ENCODE results near the gene IL22RA2.

The IL22RA2 gene

GRCh38 chr6:137171053-137171374, 2.4 kb downstream of the IL22RA2 start:
- Histone ChIP-seq H3K27ac (ENCODE audit: low read depth, low read length) (no peak overlapping the region), H3K9me3 (ENCODE audit: control insufficient read depth in 5 of 5, low read length in 5 of 5) (no peaks in the 10 kb centered on the region), H3K4me1 (ENCODE audit: control insufficient read depth in 5 of 5, insufficient read depth in 5 of 5, low read length in 5 of 5) (peaks cover 0 to 3% (median 0%) of the 10 kb centered on the region in 5 donors), H3K9ac (ENCODE audit: low read length in 5 of 5) (no peak overlapping the region), H3K27me3 (ENCODE audit: control insufficient read depth in 5 of 5, insufficient read depth in 4 of 5, low read length in 5 of 5) (no peaks in the 10 kb centered on the region), H3K4me3 (ENCODE audit: low read depth in 1 of 5, low read length in 5 of 5) (no peak overlapping the region), H3K36me3 (ENCODE audit: control insufficient read depth in 5 of 5, insufficient read depth in 5 of 5, low read length in 5 of 5) (no peaks in the 10 kb centered on the region)

GRCh38 chr6:137170266-137171052, 3.0 kb downstream of the IL22RA2 start:
- Histone ChIP-seq H3K27ac (ENCODE audit: low read depth, low read length) (no peak overlapping the region), H3K9ac (ENCODE audit: low read length in 5 of 5) (no peak overlapping the region), H3K27me3 (ENCODE audit: control insufficient read depth in 5 of 5, insufficient read depth in 4 of 5, low read length in 5 of 5) (no peaks in the 10 kb centered on the region), H3K9me3 (ENCODE audit: control insufficient read depth in 5 of 5, low read length in 5 of 5) (no peaks in the 10 kb centered on the region), H3K36me3 (ENCODE audit: control insufficient read depth in 5 of 5, insufficient read depth in 5 of 5, low read length in 5 of 5) (no peaks in the 10 kb centered on the region), H3K4me1 (ENCODE audit: control insufficient read depth in 5 of 5, insufficient read depth in 5 of 5, low read length in 5 of 5) (peaks cover 0 to 7% (median 0%) of the 10 kb centered on the region in 5 donors), H3K4me3 (ENCODE audit: low read depth in 1 of 5, low read length in 5 of 5) (no peak overlapping the region)

- H3K4me3 ChIP-seq (ENCODE audit: low read depth in 1 of 5, low read length in 5 of 5) = no peak overlapping the region
- H3K27ac ChIP-seq (ENCODE audit: low read depth, low read length) = no peak overlapping the region
- no peaks in the 10 kb centered on the region for H3K27me3 ChIP-seq (ENCODE audit: control insufficient read depth in 5 of 5, insufficient read depth in 4 of 5, low read length in 5 of 5)
- H3K9ac ChIP-seq (ENCODE audit: low read length in 5 of 5) = no peak overlapping the region
- peaks cover 0 to 6% (median 0%) of the 10 kb centered on the region in 5 donors for H3K9me3 ChIP-seq (ENCODE audit: control insufficient read depth in 5 of 5, low read length in 5 of 5)
- peaks cover 0 to 7% (median 0%) of the 10 kb centered on the region in 5 donors for H3K4me1 ChIP-seq (ENCODE audit: control insufficient read depth in 5 of 5, insufficient read depth in 5 of 5, low read length in 5 of 5)
- H3K36me3 ChIP-seq (ENCODE audit: control insufficient read depth in 5 of 5, insufficient read depth in 5 of 5, low read length in 5 of 5) = no peaks in the 10 kb centered on the region
Measured at GRCh38 chr6:137167702-137168377, 5.6 kb downstream of the IL22RA2 start.

GRCh38 chr6:137166247-137167098, 7.0 kb downstream of the IL22RA2 start:
- H3K4me1 ChIP-seq (ENCODE audit: control insufficient read depth in 5 of 5, insufficient read depth in 5 of 5, low read length in 5 of 5) = peaks cover 0 to 7% (median 0%) of the 10 kb centered on the region in 5 donors

GRCh38 chr6:137165375-137166246, 7.8 kb downstream of the IL22RA2 start:
- Histone ChIP-seq H3K27ac (ENCODE audit: low read depth, low read length) (no peak overlapping the region), H3K9me3 (ENCODE audit: control insufficient read depth in 5 of 5, low read length in 5 of 5) (peaks cover 0 to 6% (median 0%) of the 10 kb centered on the region in 5 donors), H3K27me3 (ENCODE audit: control insufficient read depth in 5 of 5, insufficient read depth in 4 of 5, low read length in 5 of 5) (no peaks in the 10 kb centered on the region), H3K4me1 (ENCODE audit: control insufficient read depth in 5 of 5, insufficient read depth in 5 of 5, low read length in 5 of 5) (peaks cover 0 to 7% (median 0%) of the 10 kb centered on the region in 5 donors), H3K36me3 (ENCODE audit: control insufficient read depth in 5 of 5, insufficient read depth in 5 of 5, low read length in 5 of 5) (no peaks in the 10 kb centered on the region), H3K9ac (ENCODE audit: low read length in 5 of 5) (no peak overlapping the region), H3K4me3 (ENCODE audit: low read depth in 1 of 5, low read length in 5 of 5) (no peak overlapping the region)

More at GRCh38 chr6:137166247-137167098, 7.0 kb downstream of the IL22RA2 start:
- H3K36me3 ChIP-seq (ENCODE audit: control insufficient read depth in 5 of 5, insufficient read depth in 5 of 5, low read length in 5 of 5) = no peaks in the 10 kb centered on the region
- H3K9ac ChIP-seq (ENCODE audit: low read length in 5 of 5) = no peak overlapping the region
- H3K27me3 ChIP-seq (ENCODE audit: control insufficient read depth in 5 of 5, insufficient read depth in 4 of 5, low read length in 5 of 5) = no peaks in the 10 kb centered on the region
- peaks cover 0 to 6% (median 0%) of the 10 kb centered on the region in 5 donors for H3K9me3 ChIP-seq (ENCODE audit: control insufficient read depth in 5 of 5, low read length in 5 of 5)
- H3K4me3 ChIP-seq (ENCODE audit: low read depth in 1 of 5, low read length in 5 of 5) = no peak overlapping the region
- H3K27ac ChIP-seq (ENCODE audit: low read depth, low read length) = no peak overlapping the region

GRCh38 chr6:137163732-137164318, 9.6 kb downstream of the IL22RA2 start:
- Histone ChIP-seq H3K4me1 (ENCODE audit: control insufficient read depth in 5 of 5, insufficient read depth in 5 of 5, low read length in 5 of 5) (peaks cover 0 to 7% (median 0%) of the 10 kb centered on the region in 5 donors), H3K4me3 (ENCODE audit: low read depth in 1 of 5, low read length in 5 of 5) (no peak overlapping the region), H3K36me3 (ENCODE audit: control insufficient read depth in 5 of 5, insufficient read depth in 5 of 5, low read length in 5 of 5) (no peaks in the 10 kb centered on the region), H3K27me3 (ENCODE audit: control insufficient read depth in 5 of 5, insufficient read depth in 4 of 5, low read length in 5 of 5) (no peaks in the 10 kb centered on the region), H3K27ac (ENCODE audit: low read depth, low read length) (no peak overlapping the region), H3K9ac (ENCODE audit: low read length in 5 of 5) (no peak overlapping the region), H3K9me3 (ENCODE audit: control insufficient read depth in 5 of 5, low read length in 5 of 5) (peaks cover 0 to 6% (median 0%) of the 10 kb centered on the region in 5 donors)

GRCh38 chr6:137162692-137163306, 10.6 kb downstream of the IL22RA2 start:
- H3K36me3 ChIP-seq (ENCODE audit: control insufficient read depth in 5 of 5, insufficient read depth in 5 of 5, low read length in 5 of 5) = no peaks in the 10 kb centered on the region
- peaks cover 0 to 10% (median 3%) of the 10 kb centered on the region in 5 donors for H3K4me1 ChIP-seq (ENCODE audit: control insufficient read depth in 5 of 5, insufficient read depth in 5 of 5, low read length in 5 of 5)
- no peak overlapping the region for H3K27ac ChIP-seq (ENCODE audit: low read depth, low read length)
- H3K9me3 ChIP-seq (ENCODE audit: control insufficient read depth in 5 of 5, low read length in 5 of 5) = peaks cover 0 to 6% (median 0%) of the 10 kb centered on the region in 5 donors
- no peaks in the 10 kb centered on the region for H3K27me3 ChIP-seq (ENCODE audit: control insufficient read depth in 5 of 5, insufficient read depth in 4 of 5, low read length in 5 of 5)
- H3K4me3 ChIP-seq (ENCODE audit: low read depth in 1 of 5, low read length in 5 of 5) = no peak overlapping the region
- no peak overlapping the region for H3K9ac ChIP-seq (ENCODE audit: low read length in 5 of 5)

GRCh38 chr6:137161949-137162348, 11.5 kb downstream of the IL22RA2 start:
- Histone ChIP-seq H3K9me3 (ENCODE audit: control insufficient read depth in 5 of 5, low read length in 5 of 5) (peaks cover 0 to 6% (median 0%) of the 10 kb centered on the region in 5 donors), H3K27ac (ENCODE audit: low read depth, low read length) (no peak overlapping the region), H3K27me3 (ENCODE audit: control insufficient read depth in 5 of 5, insufficient read depth in 4 of 5, low read length in 5 of 5) (no peaks in the 10 kb centered on the region), H3K4me1 (ENCODE audit: control insufficient read depth in 5 of 5, insufficient read depth in 5 of 5, low read length in 5 of 5) (peaks cover 0 to 15% (median 3%) of the 10 kb centered on the region in 5 donors), H3K4me3 (ENCODE audit: low read depth in 1 of 5, low read length in 5 of 5) (no peak overlapping the region), H3K36me3 (ENCODE audit: control insufficient read depth in 5 of 5, insufficient read depth in 5 of 5, low read length in 5 of 5) (no peaks in the 10 kb centered on the region), H3K9ac (ENCODE audit: low read length in 5 of 5) (no peak overlapping the region)

GRCh38 chr6:137160763-137161162, 12.7 kb downstream of the IL22RA2 start:
- Histone ChIP-seq H3K4me1 (ENCODE audit: control insufficient read depth in 5 of 5, insufficient read depth in 5 of 5, low read length in 5 of 5) (peaks cover 0 to 9% (median 3%) of the 10 kb centered on the region in 5 donors), H3K9ac (ENCODE audit: low read length in 5 of 5) (no peak overlapping the region), H3K27ac (ENCODE audit: low read depth, low read length) (no peak overlapping the region), H3K27me3 (ENCODE audit: control insufficient read depth in 5 of 5, insufficient read depth in 4 of 5, low read length in 5 of 5) (no peaks in the 10 kb centered on the region), H3K36me3 (ENCODE audit: control insufficient read depth in 5 of 5, insufficient read depth in 5 of 5, low read length in 5 of 5) (no peaks in the 10 kb centered on the region), H3K4me3 (ENCODE audit: low read depth in 1 of 5, low read length in 5 of 5) (no peak overlapping the region), H3K9me3 (ENCODE audit: control insufficient read depth in 5 of 5, low read length in 5 of 5) (peaks cover 0 to 6% (median 0%) of the 10 kb centered on the region in 5 donors)
